Vagina (tissue), 2 donors: ENCODE measurements around the gene ANXA2.

ENCODE experiments used
- POLR2A ChIP-seq, 2 donors: fragments of 450-650 bp; IDR thresholded peaks; one replicate each; pipeline ENCODE4 v1.6.1; 2017; ENCODE audit warnings: antibody characterized with exemption in 2 of 2, mild to moderate bottlenecking in 2 of 2, moderate library complexity in 2 of 2
- TF ChIP-seq, protein P1 (sequence below), 3 experiments: fragments of 450-650 bp in 2 of 3; fragments of 200-600 bp in 1 of 3; sonication (generic) in 1 of 3; IDR thresholded peaks; one replicate each; pipeline ENCODE4 v1.5.1; 2017 to 2019; ENCODE audit warnings: antibody characterized with exemption in 3 of 3, mild to moderate bottlenecking in 2 of 3, moderate library complexity in 2 of 3

DNA sequence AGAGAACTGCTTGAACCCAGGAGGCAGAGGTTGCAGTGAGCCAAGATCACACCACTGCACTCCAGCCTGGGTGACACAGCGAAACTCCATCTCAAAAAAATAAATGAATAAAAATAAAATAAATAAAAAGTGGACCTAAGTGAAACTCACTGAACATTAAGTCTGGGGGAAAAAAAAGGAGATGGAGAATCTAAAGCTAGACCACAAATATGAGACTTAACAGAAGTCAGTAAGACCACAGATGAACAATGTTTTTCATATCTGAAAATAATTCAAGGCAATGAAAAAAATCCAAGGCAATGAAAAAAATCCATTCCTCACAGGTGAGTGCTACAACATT, 18.6 kb downstream of the ANXA2 start:
- TF ChIP-seq, protein P1, sequence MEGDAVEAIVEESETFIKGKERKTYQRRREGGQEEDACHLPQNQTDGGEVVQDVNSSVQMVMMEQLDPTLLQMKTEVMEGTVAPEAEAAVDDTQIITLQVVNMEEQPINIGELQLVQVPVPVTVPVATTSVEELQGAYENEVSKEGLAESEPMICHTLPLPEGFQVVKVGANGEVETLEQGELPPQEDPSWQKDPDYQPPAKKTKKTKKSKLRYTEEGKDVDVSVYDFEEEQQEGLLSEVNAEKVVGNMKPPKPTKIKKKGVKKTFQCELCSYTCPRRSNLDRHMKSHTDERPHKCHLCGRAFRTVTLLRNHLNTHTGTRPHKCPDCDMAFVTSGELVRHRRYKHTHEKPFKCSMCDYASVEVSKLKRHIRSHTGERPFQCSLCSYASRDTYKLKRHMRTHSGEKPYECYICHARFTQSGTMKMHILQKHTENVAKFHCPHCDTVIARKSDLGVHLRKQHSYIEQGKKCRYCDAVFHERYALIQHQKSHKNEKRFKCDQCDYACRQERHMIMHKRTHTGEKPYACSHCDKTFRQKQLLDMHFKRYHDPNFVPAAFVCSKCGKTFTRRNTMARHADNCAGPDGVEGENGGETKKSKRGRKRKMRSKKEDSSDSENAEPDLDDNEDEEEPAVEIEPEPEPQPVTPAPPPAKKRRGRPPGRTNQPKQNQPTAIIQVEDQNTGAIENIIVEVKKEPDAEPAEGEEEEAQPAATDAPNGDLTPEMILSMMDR (IDR thresholded peaks at IDR 0.05) = no peak
- TF ChIP-seq POLR2A (IDR thresholded peaks at IDR 0.05) = no peak
